Prostate gland (tissue), 2 donors: Measurements from ENCODE around the gene RIMBP2.

Experiments used
- POLR2A ChIP-seq: fragments of 450-650 bp; IDR thresholded peaks from one replicate; pipeline ENCODE4 v1.6.1; 2016; ENCODE audit warnings: antibody characterized with exemption, mild to moderate bottlenecking
- POLR2AphosphoS5 ChIP-seq: sonication (generic); formaldehyde crosslinking; IDR thresholded peaks from one replicate; pipeline ENCODE4 v1.6.1; 2017; ENCODE audit warnings: antibody characterized with exemption
- TF ChIP-seq, protein P1 (sequence below), 4 experiments: fragments of 200-600 bp in 2 of 4; fragments of 450-650 bp in 2 of 4; sonication (generic) in 2 of 4; IDR thresholded peaks; 1 replicate in 3 of 4; 2 replicates in 1 of 4; pipeline ENCODE4 v1.5.1; 2016 to 2019; ENCODE audit warnings: antibody characterized with exemption in 4 of 4, mild to moderate bottlenecking in 2 of 4, moderate library complexity in 2 of 4

DNA sequence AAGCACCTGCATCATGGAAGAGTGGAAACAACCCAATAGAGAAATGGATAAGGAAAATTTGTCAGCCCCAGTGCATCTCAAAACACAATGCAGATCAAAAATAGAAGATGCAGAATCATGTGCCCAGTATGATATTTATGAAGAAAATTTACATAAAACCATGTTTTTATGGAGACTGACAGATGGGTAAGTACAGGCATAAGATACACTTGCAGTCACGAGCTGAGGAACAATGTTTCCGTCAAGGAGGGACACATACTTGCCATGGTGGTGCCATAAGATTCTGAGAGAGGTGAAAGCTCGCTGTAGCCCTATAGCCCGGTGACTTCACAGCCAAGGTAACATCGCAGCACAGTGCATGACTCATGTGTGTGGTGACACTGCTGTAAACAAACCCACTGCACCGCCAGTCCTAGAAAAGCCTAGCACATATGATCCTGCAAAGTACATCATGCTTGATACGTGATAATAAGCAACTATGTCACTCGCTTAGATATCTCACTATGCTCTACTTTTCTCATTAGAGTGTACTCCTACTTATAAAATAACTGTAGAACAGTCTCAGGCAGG is 112.6 kb downstream of the RIMBP2 start:
- TF ChIP-seq, protein P1, sequence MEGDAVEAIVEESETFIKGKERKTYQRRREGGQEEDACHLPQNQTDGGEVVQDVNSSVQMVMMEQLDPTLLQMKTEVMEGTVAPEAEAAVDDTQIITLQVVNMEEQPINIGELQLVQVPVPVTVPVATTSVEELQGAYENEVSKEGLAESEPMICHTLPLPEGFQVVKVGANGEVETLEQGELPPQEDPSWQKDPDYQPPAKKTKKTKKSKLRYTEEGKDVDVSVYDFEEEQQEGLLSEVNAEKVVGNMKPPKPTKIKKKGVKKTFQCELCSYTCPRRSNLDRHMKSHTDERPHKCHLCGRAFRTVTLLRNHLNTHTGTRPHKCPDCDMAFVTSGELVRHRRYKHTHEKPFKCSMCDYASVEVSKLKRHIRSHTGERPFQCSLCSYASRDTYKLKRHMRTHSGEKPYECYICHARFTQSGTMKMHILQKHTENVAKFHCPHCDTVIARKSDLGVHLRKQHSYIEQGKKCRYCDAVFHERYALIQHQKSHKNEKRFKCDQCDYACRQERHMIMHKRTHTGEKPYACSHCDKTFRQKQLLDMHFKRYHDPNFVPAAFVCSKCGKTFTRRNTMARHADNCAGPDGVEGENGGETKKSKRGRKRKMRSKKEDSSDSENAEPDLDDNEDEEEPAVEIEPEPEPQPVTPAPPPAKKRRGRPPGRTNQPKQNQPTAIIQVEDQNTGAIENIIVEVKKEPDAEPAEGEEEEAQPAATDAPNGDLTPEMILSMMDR (IDR thresholded peaks at IDR 0.05), result no peak
- TF ChIP-seq POLR2AphosphoS5 (no peak), POLR2A (no peak)
